ENCODE data around the gene SLC7A10. TPM values are rescaled to one million over a fixed set of nuclear protein-coding genes. Genes with fewer than 3 reads are reported as not detected.

The SLC7A10 gene
- total RNA-seq, 1 donor from 2014 or later, result not detected

- no peak for TF ChIP-seq CTCF (IDR thresholded peaks at IDR 0.05)
- ChIA-PET CTCF (no interaction called here), POLR2A (no interaction called here)
- DNase-seq, result no peak
- no peak for ATAC-seq (ENCODE audit: low read depth)
- Mint-ChIP-seq H3K4me3 (no peak overlapping the region), H3K27me3 (peaks cover 8% of the 10 kb centered on the region), H3K4me1 (no peaks in the 10 kb centered on the region), H3K9me3 (no peaks in the 10 kb centered on the region), H3K27ac (no peak overlapping the region), H3K36me3 (ENCODE audit: low read depth) (no peaks in the 10 kb centered on the region)
- intact Hi-C loops (cut with micrococcal nuclease), result no loop called here
Measured at GRCh38 chr19:33266974-33267484, 41.4 kb upstream of the SLC7A10 start.

- POLR2A ChIA-PET, result no interaction called here
Measured at GRCh38 chr19:33264881-33265445, 39.3 kb upstream of the SLC7A10 start.

GRCh38 chr19:33263325-33264023 is 37.8 kb upstream of the SLC7A10 start:
- no peaks in the 10 kb centered on the region for H3K9me3 Mint-ChIP-seq
- ATAC-seq (ENCODE audit: low read depth) (no peak), DNase-seq (no peak)
- intact Hi-C loops (cut with micrococcal nuclease), result no loop called here
- no peak for TF ChIP-seq CTCF (IDR thresholded peaks at IDR 0.05)
- peaks cover 18% of the 10 kb centered on the region for H3K27me3 Mint-ChIP-seq
- no peaks in the 10 kb centered on the region for H3K36me3 Mint-ChIP-seq (ENCODE audit: low read depth)
- peaks cover 14% of the 10 kb centered on the region for H3K4me1 Mint-ChIP-seq
- H3K27ac Mint-ChIP-seq, result no peak overlapping the region
- no peak overlapping the region for H3K4me3 Mint-ChIP-seq
- ChIA-PET CTCF (no interaction called here), POLR2A (no interaction called here)

More at GRCh38 chr19:33264881-33265445, 39.3 kb upstream of the SLC7A10 start:
- CTCF ChIA-PET, result no interaction called here
- intact Hi-C loops (cut with micrococcal nuclease), result no loop called here
- H3K27ac Mint-ChIP-seq, result no peak overlapping the region
- no peaks in the 10 kb centered on the region for H3K9me3 Mint-ChIP-seq
- H3K36me3 Mint-ChIP-seq (ENCODE audit: low read depth), result no peaks in the 10 kb centered on the region
- DNase-seq, result no peak
- peaks cover 14% of the 10 kb centered on the region for H3K4me1 Mint-ChIP-seq
- ATAC-seq (ENCODE audit: low read depth), result no peak
- peaks cover 11% of the 10 kb centered on the region for H3K27me3 Mint-ChIP-seq
- no peak for TF ChIP-seq CTCF (IDR thresholded peaks at IDR 0.05)
- no peak overlapping the region for H3K4me3 Mint-ChIP-seq

GRCh38 chr19:33261511-33262189 is 36.0 kb upstream of the SLC7A10 start:
- Mint-ChIP-seq H3K4me1 (peaks cover 14% of the 10 kb centered on the region), H3K36me3 (ENCODE audit: low read depth) (no peaks in the 10 kb centered on the region), H3K4me3 (no peak overlapping the region), H3K9me3 (peaks cover 6% of the 10 kb centered on the region), H3K27me3 (peaks cover 18% of the 10 kb centered on the region), H3K27ac (no peak overlapping the region)
- DNase-seq (no peak), ATAC-seq (ENCODE audit: low read depth) (no peak)
- intact Hi-C loops (cut with micrococcal nuclease), result no loop called here
- POLR2A ChIA-PET, result no interaction called here
- CTCF ChIA-PET, result interaction anchor here (1.0 kb wide), 1 partner anchor 41 kb away, joined by 3 read pairs; the partner anchor contains the start of gene CEBPA
- no peak for TF ChIP-seq CTCF (IDR thresholded peaks at IDR 0.05)

All from activated B cell treated with CpG ODN at 0.5 μM for 24 hours (primary cell).